ENCODE measurements around the gene PIK3AP1. TPM values are rescaled to one million over a fixed set of nuclear protein-coding genes. Genes with fewer than 3 reads are reported as not detected.

The PIK3AP1 gene
- total and polyA plus RNA-seq, 2 of the 4 experiments (the other 2 are of a cell fraction), result under 0.01 to 0.14 TPM

DNA sequence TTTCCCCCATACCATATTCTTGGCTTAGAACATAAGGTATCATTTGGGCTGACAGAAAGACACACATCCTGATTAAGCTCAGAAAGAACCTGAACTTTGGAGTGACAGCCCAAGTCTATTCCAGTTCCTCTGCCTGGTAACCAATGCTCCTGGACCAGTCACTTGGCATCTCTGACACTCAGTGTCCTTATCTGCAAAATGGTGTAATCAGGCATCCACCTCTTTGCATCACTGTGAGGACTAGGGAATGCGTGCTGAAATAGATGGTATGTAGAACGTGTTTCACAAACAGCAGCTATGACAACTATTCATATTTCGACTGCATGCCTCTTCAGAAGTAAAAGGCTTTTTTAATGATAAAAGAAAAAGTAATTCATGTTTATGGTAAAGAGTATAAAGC lies 26.2 kb upstream of the PIK3AP1 start:
- CTCF ChIA-PET, result interaction anchor here (0.6 kb wide), 1 partner anchor 164 kb away, joined by 3 read pairs; no protein-coding TSS in a partner anchor
- intact Hi-C loops (cut with micrococcal nuclease), result no loop called here
- TF ChIP-seq, protein P1, sequence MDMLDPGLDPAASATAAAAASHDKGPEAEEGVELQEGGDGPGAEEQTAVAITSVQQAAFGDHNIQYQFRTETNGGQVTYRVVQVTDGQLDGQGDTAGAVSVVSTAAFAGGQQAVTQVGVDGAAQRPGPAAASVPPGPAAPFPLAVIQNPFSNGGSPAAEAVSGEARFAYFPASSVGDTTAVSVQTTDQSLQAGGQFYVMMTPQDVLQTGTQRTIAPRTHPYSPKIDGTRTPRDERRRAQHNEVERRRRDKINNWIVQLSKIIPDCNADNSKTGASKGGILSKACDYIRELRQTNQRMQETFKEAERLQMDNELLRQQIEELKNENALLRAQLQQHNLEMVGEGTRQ (IDR thresholded peaks at IDR 0.05; ENCODE audit: low read depth, low read length), result no peak
- TF ChIP-seq CEBPB (IDR thresholded peaks at IDR 0.05; ENCODE audit: low read depth, low read length), result no peak
- no peak for TF ChIP-seq CTCF (conservative IDR thresholded peaks at IDR 0.05; ENCODE audit: low read depth, low read length)
- TF ChIP-seq ELK1 (IDR thresholded peaks at IDR 0.05; ENCODE audit: borderline replicate concordance, low read depth, low read length), result no peak
- TF ChIP-seq BHLHE40 (IDR thresholded peaks at IDR 0.05; ENCODE audit: low read depth, low read length), result no peak
- no peak for TF ChIP-seq RCOR1 (IDR thresholded peaks at IDR 0.05; ENCODE audit: insufficient replicate concordance, low read length)
- no peak for TF ChIP-seq MAZ (IDR thresholded peaks at IDR 0.05; ENCODE audit: borderline replicate concordance, low read depth, low read length)
- TF ChIP-seq POLR2A (IDR thresholded peaks at IDR 0.05; ENCODE audit: low read depth, low read length), result no peak
- no peak for TF ChIP-seq FOS (IDR thresholded peaks at IDR 0.05; ENCODE audit: low read depth, low read length)
- TF ChIP-seq MXI1 (IDR thresholded peaks at IDR 0.05; ENCODE audit: borderline replicate concordance, low read depth, low read length), result no peak
- no peak for TF ChIP-seq NFE2L2 (IDR thresholded peaks at IDR 0.05; ENCODE audit: low read depth, low read length)
- TF ChIP-seq RAD21 (IDR thresholded peaks at IDR 0.05; ENCODE audit: low read length), result no peak
- no peak for TF ChIP-seq CHD1 (IDR thresholded peaks at IDR 0.05; ENCODE audit: low read depth, low read length)
- no peak for TF ChIP-seq SMC3 (IDR thresholded peaks at IDR 0.05; ENCODE audit: low read depth, low read length)
- no peak for TF ChIP-seq RFX5 (IDR thresholded peaks at IDR 0.05; ENCODE audit: low read depth, low read length)
- no peak for TF ChIP-seq MAFK (IDR thresholded peaks at IDR 0.05; ENCODE audit: low read depth, low read length)

More for the DNA sequence above, 26.2 kb upstream of the PIK3AP1 start:
- Histone ChIP-seq H3K9ac (ENCODE audit: low read depth, low read length) (no peak overlapping the region), H3K4me2 (ENCODE audit: low read depth, low read length) (no peak overlapping the region), H4K20me1 (ENCODE audit: insufficient read depth, low read length) (no peaks in the 10 kb centered on the region), H3K36me3 (ENCODE audit: control insufficient read depth, insufficient read depth, low read length) (no peaks in the 10 kb centered on the region), H3K4ac (ENCODE audit: low read depth, low read length) (no peak overlapping the region), H2AK5ac (ENCODE audit: low read depth, low read length) (no peak overlapping the region), H2AK9ac (replicated peaks; ENCODE audit: low read depth, low read length, poor library complexity) (no peak overlapping the region), H3K9me3 (ENCODE audit: control insufficient read depth, insufficient read depth, low read length) (no peaks in the 10 kb centered on the region), H3K56ac (ENCODE audit: extremely low read depth, insufficient read depth, low read length) (no peak overlapping the region), H4K8ac (ENCODE audit: low read depth in 2 of 2, low read length in 2 of 2) (no peak overlapping the region), H3K9me1 (ENCODE audit: insufficient read depth, low read length) (no peaks in the 10 kb centered on the region), H3K27ac (ENCODE audit: insufficient read depth, low read length) (no peak overlapping the region), H2BK15ac (ENCODE audit: low read depth, low read length) (no peak overlapping the region), H3K4me3 (ENCODE audit: insufficient read depth, low read depth, low read length) (no peak overlapping the region), H4K5ac (ENCODE audit: low read depth, low read length) (no peak overlapping the region), H2BK5ac (ENCODE audit: low read depth, low read length, poor library complexity, severe bottlenecking) (no peak overlapping the region), H2BK120ac (ENCODE audit: low read depth, low read length) (no peak overlapping the region), H3K27me3 (ENCODE audit: control insufficient read depth, insufficient read depth, low read length) (peaks cover 5% of the 10 kb centered on the region; the same call in 1 of the 2 replicates), H2BK20ac (ENCODE audit: low read depth, low read length) (no peak overlapping the region), H3K23ac (ENCODE audit: low read depth, low read length) (no peak overlapping the region), H3K4me1 (ENCODE audit: control insufficient read depth, insufficient read depth, low read length) (no peaks in the 10 kb centered on the region), H4K91ac (ENCODE audit: insufficient read depth, low read depth, low read length) (no peak overlapping the region), H3K14ac (replicated peaks; ENCODE audit: low read depth, low read length) (no peak overlapping the region), H3K18ac (ENCODE audit: low read depth, low read length) (no peak overlapping the region), H2AFZ (replicated peaks; ENCODE audit: low read length, poor library complexity) (no peak overlapping the region), H3K79me1 (ENCODE audit: low read depth in 1 of 2, low read length in 2 of 2) (no peaks in the 10 kb centered on the region)
- WGBS, 2 experiments (ENCODE audit: extremely low coverage in 2 of 2, insufficient read length in 1 of 2), result no CpG with 5 or more reads among the region's 3 CpGs
- in situ Hi-C loops (cut with MboI; ENCODE audit: low sequenced_read_pairs) (no loop called here), dilution Hi-C loops (cut with HindIII; ENCODE audit: low sequenced_read_pairs, unreplicated experiment) (no loop called here)
- ATAC-seq (ENCODE audit: low read depth) (peak; percentile 32; the same call in 1 of the 2 replicates), DNase-seq (peak; percentile 6)
- POLR2A ChIA-PET (ENCODE audit: unreplicated experiment), result no interaction called here
- no TSS peak for BruUV-seq (replicated peaks)
